H1 (cell line): Measurements from ENCODE around the gene HBM. TPM values are rescaled to one million over a fixed set of nuclear protein-coding genes. Genes with fewer than 3 reads are reported as not detected.
"Not testable (repeated sequence)": the region's sequence is repeated elsewhere in the genome, so short reads cannot be mapped to it uniquely, and the experiment has no call there.

ENCODE experiments used
- CTCF ChIA-PET: fragments of 300-600 bp; sonication (Branson Sonifier 250); formaldehyde crosslinking; loops from one replicate; lab custom pipeline; 2021; ENCODE audit not compliant: partially characterized antibody; lab: Charles Lee
- POLR2A ChIA-PET: fragments of 300-600 bp; sonication (Branson Sonifier 250); formaldehyde crosslinking; loops from one replicate; lab custom pipeline; 2021; ENCODE audit warnings: inconsistent platforms; ENCODE audit not compliant: partially characterized antibody; lab: Charles Lee
- DNase-seq, 2 experiments: peaks; one replicate each; pipeline versions ENCODE4 v3.0.0 to v3.0.0-alpha.2; 2010 to 2022; ENCODE audit warnings: low spot score in 2 of 2, low read depth in 1 of 2, mixed read lengths in 1 of 2
- FAIRE-seq: peaks from 2 replicates; lab custom pipeline; 2011; peaks lifted over from hg19 to GRCh38; lab: Jason Lieb, UNC
- H2AFZ ChIP-seq: 2 replicates; pipeline ENCODE4 v1.8.1; 2012; ENCODE audit warnings: low read length, inconsistent platforms
- H2AK5ac ChIP-seq: 2 replicates; pipeline ENCODE4 v1.6.1; 2013; ENCODE audit warnings: low read depth, low read length
- H2BK120ac ChIP-seq: replicated peaks from 2 replicates; pipeline ENCODE3; 2013; ENCODE audit warnings: low read depth, low read length, inconsistent platforms
- H2BK12ac ChIP-seq: 2 replicates; pipeline ENCODE4 v1.6.1; 2013; ENCODE audit warnings: low read depth, low read length
- H2BK15ac ChIP-seq: 2 replicates; pipeline ENCODE4 v1.6.1; 2013; ENCODE audit warnings: low read length
- H2BK20ac ChIP-seq: 2 replicates; pipeline ENCODE4 v1.6.1; 2013; ENCODE audit warnings: low read length
- H2BK5ac ChIP-seq: 2 replicates; pipeline ENCODE4 v1.6.1; 2013; ENCODE audit warnings: low read depth, low read length
- H3K14ac ChIP-seq: 2 replicates; pipeline ENCODE4 v1.6.1; 2013; ENCODE audit warnings: inconsistent platforms; ENCODE audit not compliant: insufficient read length
- H3K18ac ChIP-seq: 2 replicates; pipeline ENCODE4 v1.6.1; 2013; ENCODE audit warnings: low read length; ENCODE audit errors: extremely low read depth
- H3K23ac ChIP-seq: 2 replicates; pipeline ENCODE4 v1.6.1; 2013; ENCODE audit warnings: inconsistent platforms; ENCODE audit not compliant: insufficient read length
- H3K23me2 ChIP-seq: 2 replicates; pipeline ENCODE4 v1.6.1; 2013; ENCODE audit warnings: low read depth, low read length
- H3K27ac ChIP-seq: 2 replicates; pipeline ENCODE4 v1.6.1; 2011; ENCODE audit warnings: low read depth, low read length, inconsistent platforms
- H3K27me3 ChIP-seq, 4 experiments: replicated peaks in 1 of 4; 1 replicate in 1 of 4; 2 replicates in 3 of 4; pipeline versions ENCODE4 v1.6.1 to v1.8.1; 2011 to 2013; ENCODE audit warnings: low read length in 3 of 4, mild to moderate bottlenecking in 3 of 4, inconsistent platforms in 2 of 4, mixed read lengths in 2 of 4, moderate library complexity in 1 of 4; ENCODE audit not compliant: control insufficient read depth in 3 of 4, insufficient read depth in 3 of 4; ENCODE audit errors: extremely low read depth in 1 of 4
- H3K36me3 ChIP-seq, 4 experiments: 2 replicates each; pipeline versions ENCODE4 v1.6.1 to v1.8.1; 2011 to 2013; ENCODE audit warnings: mild to moderate bottlenecking in 4 of 4, low read length in 3 of 4, moderate library complexity in 2 of 4, control low read depth in 1 of 4, inconsistent platforms in 1 of 4; ENCODE audit not compliant: insufficient read depth in 4 of 4, control insufficient read depth in 2 of 4
- H3K4ac ChIP-seq: replicated peaks from 2 replicates; pipeline ENCODE3; 2013; ENCODE audit warnings: low read length, low read depth, mixed read lengths, inconsistent platforms; ENCODE audit not compliant: insufficient read length
- H3K4me1 ChIP-seq, 4 experiments: replicated peaks in 1 of 4; 1 replicate in 1 of 4; 2 replicates in 3 of 4; pipeline versions ENCODE4 v1.6.1 to v1.8.1; 2011 to 2013; ENCODE audit warnings: low read length in 3 of 4, inconsistent platforms in 2 of 4, mixed read lengths in 1 of 4; ENCODE audit not compliant: insufficient read depth in 4 of 4, control insufficient read depth in 3 of 4
- H3K4me2 ChIP-seq, 2 experiments: 2 replicates each; pipeline versions ENCODE4 v1.6.1 to v1.8.1; 2011 to 2013; ENCODE audit warnings: low read depth in 2 of 2, low read length in 2 of 2, control low read depth in 1 of 2, inconsistent platforms in 1 of 2, mild to moderate bottlenecking in 1 of 2; ENCODE audit not compliant: insufficient read depth in 1 of 2
- H3K4me3 ChIP-seq, 4 experiments: fragments of 200-600, 300-600 bp in 1 of 4; sonication (generic), shearing (Covaris generic), sonication (Bioruptor Twin) in 1 of 4; 2 replicates each; pipeline versions ENCODE4 v1.5.1 to v1.8.1; 2011 to 2016; ENCODE audit warnings: low read length in 4 of 4, low read depth in 3 of 4, control low read depth in 2 of 4, inconsistent platforms in 2 of 4, mild to moderate bottlenecking in 2 of 4, mixed read lengths in 1 of 4, moderate library complexity in 1 of 4; ENCODE audit not compliant: insufficient read depth in 2 of 4; ENCODE audit errors: extremely low read depth in 1 of 4
- H3K56ac ChIP-seq: replicated peaks from 2 replicates; pipeline ENCODE3; 2013; ENCODE audit warnings: low read depth, mild to moderate bottlenecking, mixed read lengths, low read length, inconsistent platforms; ENCODE audit not compliant: insufficient read length
- H3K79me1 ChIP-seq: 2 replicates; pipeline ENCODE4 v1.6.1; 2013; ENCODE audit warnings: low read depth, low read length, control low read depth
- H3K79me2 ChIP-seq, 2 experiments: 2 replicates each; pipeline versions ENCODE4 v1.6.1 to v1.8.1; 2012 to 2013; ENCODE audit warnings: low read length in 2 of 2, mild to moderate bottlenecking in 2 of 2, inconsistent platforms in 1 of 2; ENCODE audit not compliant: insufficient read depth in 2 of 2, control insufficient read depth in 1 of 2
- H3K9ac ChIP-seq, 4 experiments: replicated peaks in 1 of 4; 1 replicate in 1 of 4; 2 replicates in 3 of 4; pipeline versions ENCODE4 v1.6.1 to v1.8.1; 2011 to 2013; ENCODE audit warnings: low read depth in 3 of 4, low read length in 3 of 4, control low read depth in 2 of 4, mild to moderate bottlenecking in 2 of 4, moderate library complexity in 2 of 4, inconsistent platforms in 1 of 4; ENCODE audit errors: extremely low read depth in 1 of 4
- H3K9me3 ChIP-seq, 2 experiments: 2 replicates each; pipeline versions ENCODE4 v1.6.1 to v1.8.1; 2012 to 2013; ENCODE audit warnings: mild to moderate bottlenecking in 2 of 2, moderate library complexity in 2 of 2, control low read depth in 1 of 2, inconsistent platforms in 1 of 2, low read depth in 1 of 2, low read length in 1 of 2, mixed read lengths in 1 of 2; ENCODE audit not compliant: insufficient read depth in 2 of 2
- H4K20me1 ChIP-seq, 2 experiments: replicated peaks in 1 of 2; 2 replicates each; pipeline versions ENCODE3 to v1.8.1; 2011 to 2013; ENCODE audit warnings: inconsistent platforms in 2 of 2, low read length in 2 of 2, mild to moderate bottlenecking in 1 of 2; ENCODE audit not compliant: insufficient read depth in 2 of 2, control insufficient read depth in 1 of 2
- H4K5ac ChIP-seq: 2 replicates; pipeline ENCODE4 v1.6.1; 2013; ENCODE audit warnings: low read length, low read depth, mixed read lengths, inconsistent platforms; ENCODE audit not compliant: insufficient read length
- H4K8ac ChIP-seq: 2 replicates; pipeline ENCODE4 v1.8.0; 2013; ENCODE audit warnings: mild to moderate bottlenecking, moderate library complexity, low read length, inconsistent platforms; ENCODE audit not compliant: insufficient read depth; ENCODE audit errors: extremely low read depth
- H4K91ac ChIP-seq: replicated peaks from 2 replicates; pipeline ENCODE3; 2013; ENCODE audit warnings: low read length, mixed read lengths, inconsistent platforms; ENCODE audit not compliant: insufficient read length
- CBX8 ChIP-seq: fragments of 300-800, 300-1000 bp; sonication (generic); IDR thresholded peaks from 2 replicates; pipeline ENCODE4 v1.7.1; 2016; ENCODE audit warnings: low read depth, low read length, borderline replicate concordance
- WGBS, 2 experiments: shearing (Covaris generic) in 1 of 2; methylation state at CpG; one replicate each; pipeline versions ENCODE4 v1.1.6 to v1.1.7; 2013 to 2015; ENCODE audit warnings: low lambda C conversion rate in 2 of 2, mixed read lengths in 2 of 2, inconsistent platforms in 1 of 2, low coverage in 1 of 2, missing lambda C conversion rate in 1 of 2; ENCODE audit not compliant: insufficient replicate concordance in 2 of 2, insufficient coverage in 1 of 2, insufficient read length in 1 of 2; ENCODE audit errors: extremely low coverage in 1 of 2, missing lambda C conversion rate in 1 of 2; 5-methylcytosine and 5-hydroxymethylcytosine counted together
- polyA plus RNA-seq, 7 experiments: library from polyadenylated mRNA; depleted of rRNA in 3 of 7; stranded (reverse) in 5 of 7; unstranded in 2 of 7; fragments of >200 nt in 5 of 7; fragments of 200-250 nt in 2 of 7; gene quantifications; 1 replicate in 5 of 7; 2 replicates in 1 of 7; 4 replicates in 1 of 7; pipeline versions ENCODE4 v1.2.1 to v1.2.3, GENCODE V29; 2011 to 2013; ENCODE audit warnings: missing spikeins in 2 of 7, mixed read lengths in 2 of 7
- total RNA-seq: library from RNA; stranded (reverse); fragmentation: NEBNext Ultra II Directional; extraction: Animal tissue kit (Norgen Biotek cat#: 25700); gene quantifications from 2 replicates; pipeline ENCODE4 v1.2.1, GENCODE V29; 2021

Gene HBM
- total and polyA plus RNA-seq, 2 of the 8 experiments (the other 6 are each of a cell fraction or from before 2014, with no cell fraction given): 0.88 TPM; not detected in 1

DNA sequence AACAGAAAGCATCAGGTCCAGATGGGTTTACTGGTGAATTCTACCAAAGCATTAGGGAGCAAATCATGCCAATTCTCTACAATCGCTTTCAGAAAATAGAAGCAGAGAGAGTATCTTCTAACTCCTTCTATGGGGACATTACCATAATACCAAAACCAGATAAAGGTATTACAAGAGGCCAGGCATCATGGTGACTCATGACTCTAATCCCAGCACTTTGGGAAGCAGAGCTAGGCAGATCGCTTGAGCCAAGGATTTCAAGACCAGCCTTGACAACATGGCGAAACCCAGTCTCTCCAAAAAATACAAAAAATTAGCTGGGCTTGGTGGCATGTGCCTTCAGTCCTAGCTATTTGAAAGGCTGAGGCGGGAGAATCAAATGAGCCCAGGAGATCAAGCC is 37.5 kb downstream of the HBM start (continued):
- TF ChIP-seq CBX8: no peak
- TF ChIP-seq, all 59 proteins: peak for 0

- H2BK20ac ChIP-seq, H2BK15ac ChIP-seq, H4K91ac ChIP-seq, H4K8ac ChIP-seq, H3K9ac ChIP-seq, FAIRE-seq, H3K4ac ChIP-seq, H3K14ac ChIP-seq, H3K18ac ChIP-seq, H3K56ac ChIP-seq, H2AK5ac ChIP-seq, H2BK120ac ChIP-seq, H3K9me3 ChIP-seq, H3K79me2 ChIP-seq, H2BK12ac ChIP-seq, H3K27me3 ChIP-seq, H3K4me1 ChIP-seq, H3K27ac ChIP-seq, H3K4me3 ChIP-seq, H3K4me2 ChIP-seq, H3K23me2 ChIP-seq, H2AFZ ChIP-seq, H4K20me1 ChIP-seq, H4K5ac ChIP-seq, CTCF ChIA-PET, H3K23ac ChIP-seq, H2BK5ac ChIP-seq, DNase-seq, H3K79me1 ChIP-seq: not testable (repeated sequence)
- 90% methylated on average over 9 of the region's 9 CpGs; no CpG with 5 or more reads in 1 of the 2 experiments for WGBS, 2 experiments
- H3K36me3 ChIP-seq: peaks cover 28 to 70% (median 58%) of the 10 kb centered on the region in 4 experiments
- POLR2A ChIA-PET: interaction anchor here (0.6 to 34.3 kb wide), 3 partner anchors 13 to 1761 kb away, joined by 3 to 348 read pairs (median 4); partner anchors contain the start of genes LUC7L and RPS2
Measured at GRCh38 chr16:204046-204445, 38.3 kb downstream of the HBM start.
